Fibroblast of peridontal ligament (primary cell): ENCODE results near the gene IQSEC2.

Experiments used
- DNase-seq: peaks from one replicate; pipeline ENCODE4 v3.0.0-alpha.2; 2010; ENCODE audit errors: extremely low read depth

Gene IQSEC2

GRCh38 chrX:53305219-53305995 is 24.0 kb upstream of the IQSEC2 start:
- no peak for DNase-seq

- no peak for DNase-seq
These were observed 21.8 kb upstream of the IQSEC2 start for GRCh38 chrX:53303195-53303594.

GRCh38 chrX:53300157-53300556 is 18.8 kb upstream of the IQSEC2 start:
- no peak for DNase-seq

- DNase-seq: no peak
These were observed 12.8 kb upstream of the IQSEC2 start for GRCh38 chrX:53294024-53294648.

GRCh38 chrX:53291596-53291995 is 10.2 kb upstream of the IQSEC2 start:
- no peak for DNase-seq

GRCh38 chrX:53290441-53291041 is 9.2 kb upstream of the IQSEC2 start:
- DNase-seq: no peak

GRCh38 chrX:53288189-53288588 is 6.8 kb upstream of the IQSEC2 start:
- no peak for DNase-seq

GRCh38 chrX:53287493-53288138 is 6.2 kb upstream of the IQSEC2 start:
- DNase-seq: peak; percentile 65

- DNase-seq: no peak
These were observed 4.8 kb upstream of the IQSEC2 start for GRCh38 chrX:53286171-53286570.

GRCh38 chrX:53285591-53285990 is 4.2 kb upstream of the IQSEC2 start:
- DNase-seq: no peak

- DNase-seq: peak; percentile 28
These were observed 3.5 kb upstream of the IQSEC2 start for GRCh38 chrX:53284684-53285447.

- DNase-seq: no peak
These were observed 2.2 kb upstream of the IQSEC2 start for GRCh38 chrX:53283567-53283966.

- no peak for DNase-seq
These were observed 1.7 kb upstream of the IQSEC2 start for GRCh38 chrX:53283099-53283498.

- no peak for DNase-seq
These were observed 745 bp upstream of the IQSEC2 start for GRCh38 chrX:53281963-53282695.

- DNase-seq: peak; percentile 43
These were observed 758 bp downstream of the IQSEC2 start for GRCh38 chrX:53280331-53281320.

GRCh38 chrX:53279296-53280237 is 1.8 kb downstream of the IQSEC2 start:
- no peak for DNase-seq

GRCh38 chrX:53272808-53273337 is 8.5 kb downstream of the IQSEC2 start:
- DNase-seq: no peak

- no peak for DNase-seq
These were observed 11.8 kb downstream of the IQSEC2 start for GRCh38 chrX:53269536-53270107.
